MCF 10A (cell line): ENCODE results near the gene OR1D2. TPM values are rescaled to one million over a fixed set of nuclear protein-coding genes. Genes with fewer than 3 reads are reported as not detected.
"Not testable (repeated sequence)": the region's sequence is repeated elsewhere in the genome, so short reads cannot be mapped to it uniquely, and the experiment has no call there.

Experiments used
- Bru-seq: library from RNA; stranded (reverse); fragments of 400-500 nt; gene quantifications from one replicate; lab custom pipeline; 2021; lab: Mats Ljungman, UMichigan
- BruChase-seq, 2 experiments: library from RNA; stranded (reverse); fragments of 400-500 nt; gene quantifications; one replicate each; lab custom pipeline; 2021; lab: Mats Ljungman, UMichigan
- BruUV-seq: library from RNA; stranded (reverse); fragments of 400-500 nt; replicated peaks from 2 replicates; lab custom pipeline; 2021; lab: Mats Ljungman, UMichigan
- CTCF ChIA-PET: fragments of 300-600 bp; sonication (Branson Sonifier 250); formaldehyde crosslinking; extraction: SDS; loops from one replicate; lab custom pipeline; 2021; ENCODE audit warnings: antibody characterized with exemption, inconsistent platforms; lab: Yijun Ruan, JAX
- POLR2A ChIA-PET: fragments of 300-600, 350-650 bp; sonication (Branson Sonifier 250); formaldehyde crosslinking; extraction: SDS; loops from one replicate; lab custom pipeline; 2020; ENCODE audit warnings: antibody characterized with exemption, inconsistent platforms; lab: Yijun Ruan, JAX
- DNase-seq: peaks from one replicate; pipeline ENCODE4 v3.0.0-alpha.2; 2018; ENCODE audit not compliant: unreplicated experiment
- H3K27ac Mint-ChIP-seq: one replicate; pipeline ENCODE4 v1.8.0; 2022; ENCODE audit warnings: mild to moderate bottlenecking, low read depth, mixed read lengths; ENCODE audit not compliant: unreplicated experiment
- H3K27me3 Mint-ChIP-seq: one replicate; pipeline ENCODE4 v1.8.0; 2022; ENCODE audit warnings: mixed read lengths; ENCODE audit not compliant: insufficient read depth, unreplicated experiment
- H3K36me3 Mint-ChIP-seq: one replicate; pipeline ENCODE4 v1.8.0; 2022; ENCODE audit warnings: mild to moderate bottlenecking, moderate library complexity, mixed read lengths; ENCODE audit not compliant: insufficient read depth, unreplicated experiment
- H3K4me1 Mint-ChIP-seq: one replicate; pipeline ENCODE4 v1.8.0; 2022; ENCODE audit warnings: mixed read lengths; ENCODE audit not compliant: insufficient read depth, unreplicated experiment
- H3K4me3 Mint-ChIP-seq: one replicate; pipeline ENCODE4 v1.8.0; 2022; ENCODE audit warnings: mild to moderate bottlenecking, moderate library complexity, mixed read lengths; ENCODE audit not compliant: unreplicated experiment
- H3K9me3 Mint-ChIP-seq: one replicate; pipeline ENCODE4 v1.8.0; 2022; ENCODE audit warnings: mixed read lengths; ENCODE audit not compliant: unreplicated experiment
- CTCF ChIP-seq: fragments of 200-600 bp; IDR thresholded peaks from one replicate; pipeline ENCODE4 v1.8.0; 2022; ENCODE audit warnings: antibody characterized with exemption, mild to moderate bottlenecking; ENCODE audit not compliant: unreplicated experiment
- intact Hi-C: fragments of 100-400 bp; cut with micrococcal nuclease; formaldehyde crosslinking; loops from 2 replicates; pipeline ENCODE4 v1.14.1; 2022
- long read RNA-seq: library from polyadenylated mRNA; stranded (forward); transcript quantifications from one replicate; pipeline ENCODE4 v2.0.0, GENCODE V29; 2022
- total RNA-seq: library from RNA; stranded (reverse); gene quantifications from 2 replicates; pipeline ENCODE4 v1.2.3, GENCODE V29; 2022

The OR1D2 gene
- total RNA-seq (not detected in 2 replicates), Bru-seq, nascent RNA (not detected), BruChase-seq, experiment 1, labeled RNA remaining after a 6-hour chase (not detected), BruChase-seq, experiment 2, labeled RNA remaining after a 2-hour chase (not detected)
- long read RNA-seq: 0 reads

- intact Hi-C loops: no loop called here
- POLR2A ChIA-PET: no interaction called here
- no peak for DNase-seq
- peaks cover 86% of the 10 kb centered on the region for H3K27me3 Mint-ChIP-seq
- BruUV-seq: no TSS peak
- no peak within 1 kb of the TSS for H3K4me3 Mint-ChIP-seq
- TF ChIP-seq CTCF: no peak
- H3K4me1 Mint-ChIP-seq: no peaks in the 10 kb centered on the region
- no peaks in the 10 kb centered on the region for H3K36me3 Mint-ChIP-seq
- CTCF ChIA-PET: no interaction called here
- no peaks in the 10 kb centered on the region for H3K9me3 Mint-ChIP-seq
- H3K27ac Mint-ChIP-seq: no peak within 1 kb of the TSS
Observed at GRCh38 chr17:3104322-3104721, at the start of gene OR1D2. Gene OR1D2, minus strand, starts transcription at chr17:3104422. Its CDS starts 11,426 bp downstream, at chr17:3092996.

DNA sequence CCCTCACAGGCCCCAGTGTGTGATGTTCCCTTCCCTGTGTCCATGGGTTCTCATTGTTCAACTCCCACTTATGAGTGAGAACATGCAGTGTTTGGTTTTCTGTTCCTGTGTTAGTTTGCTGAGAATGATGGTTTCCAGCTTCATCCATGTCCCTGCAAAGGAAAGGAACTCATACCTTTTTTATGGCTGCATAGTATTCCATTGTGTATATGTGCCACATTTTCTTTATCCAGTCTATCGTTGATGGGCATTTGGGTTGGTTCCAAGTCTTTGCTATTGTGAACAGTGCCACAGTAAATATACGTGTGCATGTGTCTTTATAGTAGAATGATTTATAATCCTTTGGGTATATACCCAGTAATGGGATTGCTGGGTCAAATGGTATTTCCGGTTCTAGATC, 33.3 kb upstream of the OR1D2 start:
- CTCF ChIA-PET, H3K4me1 Mint-ChIP-seq, H3K4me3 Mint-ChIP-seq, DNase-seq, H3K27ac Mint-ChIP-seq, intact Hi-C loops, H3K36me3 Mint-ChIP-seq, H3K9me3 Mint-ChIP-seq, POLR2A ChIA-PET, BruUV-seq: not testable (repeated sequence)
- H3K27me3 Mint-ChIP-seq: peaks cover 58% of the 10 kb centered on the region

GRCh38 chr17:3127451-3127850, 23.2 kb upstream of the OR1D2 start, which contains the start of gene OR1G1:
Gene OR1G1, minus strand, starts transcription at chr17:3127551. Its CDS starts 0 bp downstream, at chr17:3127551.
- no peak for DNase-seq
- BruUV-seq: no TSS peak
- ChIA-PET POLR2A (no interaction called here), CTCF (no interaction called here)
- H3K27me3 Mint-ChIP-seq: peaks cover 88% of the 10 kb centered on the region
- H3K4me1 Mint-ChIP-seq: no peaks in the 10 kb centered on the region
- no peaks in the 10 kb centered on the region for H3K9me3 Mint-ChIP-seq
- no peaks in the 10 kb centered on the region for H3K36me3 Mint-ChIP-seq
- no peak for TF ChIP-seq CTCF
- intact Hi-C loops: no loop called here
- H3K4me3 Mint-ChIP-seq: no peak within 1 kb of the TSS
- H3K27ac Mint-ChIP-seq: no peak within 1 kb of the TSS

GRCh38 chr17:3073850-3074249, 30.4 kb downstream of the OR1D2 start:
- CTCF ChIA-PET, intact Hi-C loops, H3K27ac Mint-ChIP-seq, H3K9me3 Mint-ChIP-seq, BruUV-seq, DNase-seq, H3K36me3 Mint-ChIP-seq, H3K4me3 Mint-ChIP-seq, POLR2A ChIA-PET, H3K4me1 Mint-ChIP-seq: not testable (repeated sequence)
- H3K27me3 Mint-ChIP-seq: peaks cover 51% of the 10 kb centered on the region

DNA sequence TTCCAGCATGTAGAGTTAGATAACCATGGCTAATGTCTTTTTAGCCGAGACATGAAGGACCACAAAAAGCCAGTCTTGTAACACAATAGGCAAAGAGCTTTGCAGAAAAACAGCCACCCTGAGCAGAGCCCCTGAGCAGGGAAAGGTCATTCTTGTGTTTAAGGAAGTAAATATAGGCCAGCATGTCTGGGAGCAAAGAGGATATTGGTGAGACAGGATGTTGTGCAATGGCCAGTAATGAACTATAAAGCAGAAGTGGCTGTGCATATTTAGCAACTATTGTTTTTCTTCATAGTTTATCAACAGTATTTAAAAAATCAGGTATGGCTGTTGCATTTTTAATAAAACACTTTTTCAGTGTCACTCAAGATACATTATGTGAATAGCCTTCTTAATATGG, 39.0 kb downstream of the OR1D2 start:
- H3K4me3 Mint-ChIP-seq, H3K4me1 Mint-ChIP-seq, DNase-seq, H3K27ac Mint-ChIP-seq, H3K36me3 Mint-ChIP-seq, CTCF ChIA-PET, H3K9me3 Mint-ChIP-seq, BruUV-seq, intact Hi-C loops, POLR2A ChIA-PET, H3K27me3 Mint-ChIP-seq: not testable (repeated sequence)

GRCh38 chr17:3063507-3063906, 40.7 kb downstream of the OR1D2 start, which contains the start of gene OR1D5:
Gene OR1D5, minus strand, starts transcription at chr17:3063607. Its CDS starts 0 bp downstream, at chr17:3063607.
- H3K27ac Mint-ChIP-seq, H3K9me3 Mint-ChIP-seq, POLR2A ChIA-PET, CTCF ChIA-PET, BruUV-seq, H3K27me3 Mint-ChIP-seq, H3K36me3 Mint-ChIP-seq, H3K4me1 Mint-ChIP-seq, intact Hi-C loops, DNase-seq, H3K4me3 Mint-ChIP-seq: not testable (repeated sequence)

DNA sequence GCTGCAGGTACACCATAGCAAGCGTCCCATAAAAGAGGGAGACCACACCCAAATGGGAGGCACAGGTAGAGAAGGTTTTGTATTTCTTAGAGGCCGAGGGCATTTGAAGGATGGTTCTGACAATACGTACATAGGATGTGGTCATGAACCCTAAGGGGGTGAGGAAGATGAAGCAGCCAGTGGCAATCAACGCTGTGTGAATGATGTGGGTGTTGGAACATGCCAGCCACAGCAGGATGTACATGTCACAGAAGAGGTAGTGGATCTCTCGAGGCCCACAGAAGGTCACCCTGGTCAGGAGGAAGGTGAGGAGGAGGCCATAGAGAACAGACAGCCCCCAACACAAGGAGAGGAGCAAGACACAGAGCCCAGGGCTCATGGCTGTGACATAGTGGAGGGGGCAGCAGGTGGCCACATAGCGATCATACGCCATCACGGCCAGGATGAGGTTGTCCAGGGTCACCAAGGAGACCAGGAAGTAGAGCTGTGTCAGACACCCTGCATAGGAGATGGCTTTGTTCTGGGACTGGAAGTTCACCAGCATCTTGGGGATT, 41.3 kb downstream of the OR1D2 start:
- H3K27me3 Mint-ChIP-seq, BruUV-seq, H3K4me1 Mint-ChIP-seq, DNase-seq, H3K27ac Mint-ChIP-seq, intact Hi-C loops, CTCF ChIA-PET, POLR2A ChIA-PET, H3K36me3 Mint-ChIP-seq, H3K9me3 Mint-ChIP-seq, H3K4me3 Mint-ChIP-seq: not testable (repeated sequence)

- H3K36me3 Mint-ChIP-seq, H3K27ac Mint-ChIP-seq, H3K9me3 Mint-ChIP-seq, H3K4me3 Mint-ChIP-seq, DNase-seq, H3K4me1 Mint-ChIP-seq, BruUV-seq, intact Hi-C loops, H3K27me3 Mint-ChIP-seq, CTCF ChIA-PET, POLR2A ChIA-PET: not testable (repeated sequence)
Observed at GRCh38 chr17:3054868-3055267, 49.4 kb downstream of the OR1D2 start.
